GM12878 (cell line): ENCODE data around the gene SMC5. TPM values are rescaled to one million over a fixed set of nuclear protein-coding genes. Genes with fewer than 3 reads are reported as not detected.

ENCODE experiments used
- BCL11A ChIP-seq: IDR thresholded peaks from 2 replicates; pipeline ENCODE4 v1.6.1; 2011; ENCODE audit warnings: low read depth, low read length
- CHD2 ChIP-seq: IDR thresholded peaks from 2 replicates; pipeline ENCODE4 v1.6.1; 2011; ENCODE audit warnings: low read depth, low read length, improper control_type of control experiment, borderline replicate concordance
- EP300 ChIP-seq, 2 experiments: fragments of 150-350 bp in 1 of 2; IDR thresholded peaks; 2 replicates each; pipeline ENCODE4 v1.6.1; 2011 to 2012; ENCODE audit warnings: low read depth in 2 of 2, low read length in 2 of 2, borderline replicate concordance in 1 of 2, improper control_type of control experiment in 1 of 2, inconsistent platforms in 1 of 2; ENCODE audit not compliant: control insufficient read depth in 1 of 2
- IRF4 ChIP-seq: IDR thresholded peaks from 2 replicates; pipeline ENCODE4 v1.6.1; 2011; ENCODE audit warnings: low read depth, low read length
- KAT2A ChIP-seq: conservative IDR thresholded peaks from 2 replicates; pipeline ENCODE4 v1.6.1; 2011; ENCODE audit warnings: low read depth, low read length; ENCODE audit not compliant: control insufficient read depth
- KDM1A ChIP-seq: fragments of 200-600 bp; sonication (generic); IDR thresholded peaks from 2 replicates; pipeline ENCODE4 v1.6.1; 2016; ENCODE audit warnings: borderline replicate concordance
- LARP7 ChIP-seq: fragments of 450-650 bp; IDR thresholded peaks from 2 replicates; pipeline ENCODE4 v1.6.1; 2017; ENCODE audit warnings: mild to moderate bottlenecking
- MTA3 ChIP-seq: IDR thresholded peaks from 2 replicates; pipeline ENCODE4 v1.6.1; 2012; ENCODE audit warnings: low read length, inconsistent platforms, borderline replicate concordance
- MXI1 ChIP-seq: fragments of 150-350 bp; IDR thresholded peaks from 2 replicates; pipeline ENCODE4 v1.6.1; 2011; ENCODE audit warnings: low read depth, mild to moderate bottlenecking, inconsistent platforms, low read length, improper control_type of control experiment
- NBN ChIP-seq: fragments of 450-650 bp; IDR thresholded peaks from 2 replicates; pipeline ENCODE4 v1.6.1; 2016
- NFYA ChIP-seq: IDR thresholded peaks from 2 replicates; pipeline ENCODE4 v1.6.1; 2011; ENCODE audit warnings: low read depth, mild to moderate bottlenecking, low read length, improper control_type of control experiment, borderline replicate concordance
- POLR2AphosphoS5 ChIP-seq: IDR thresholded peaks from 2 replicates; pipeline ENCODE4 v1.6.1; 2011; ENCODE audit warnings: mild to moderate bottlenecking, low read length, inconsistent platforms
- SP1 ChIP-seq: IDR thresholded peaks from one replicate; pipeline ENCODE4 v1.6.1; 2011; ENCODE audit warnings: low read depth, low read length
- SRF ChIP-seq, 2 experiments: IDR thresholded peaks; 2 replicates each; pipeline ENCODE4 v1.6.1; 2011; ENCODE audit warnings: low read depth in 2 of 2, low read length in 2 of 2, mild to moderate bottlenecking in 1 of 2, moderate library complexity in 1 of 2
- SUZ12 ChIP-seq: fragments of 200-600 bp; sonication (generic); IDR thresholded peaks from one replicate; pipeline ENCODE4 v1.6.1; 2018; ENCODE audit warnings: antibody characterized with exemption, mild to moderate bottlenecking; ENCODE audit not compliant: unreplicated experiment
- ZBED1 ChIP-seq: IDR thresholded peaks from 2 replicates; pipeline ENCODE4 v1.6.1; 2016; ENCODE audit warnings: borderline replicate concordance
- ZSCAN29 ChIP-seq: fragments of 450-650 bp; IDR thresholded peaks from 2 replicates; pipeline ENCODE4 v1.6.1; 2017; ENCODE audit warnings: mild to moderate bottlenecking, moderate library complexity
- polyA plus RNA-seq, 11 experiments: library from polyadenylated mRNA; depleted of rRNA in 4 of 11; unstranded in 6 of 11; stranded (reverse) in 5 of 11; fragments of >200 nt; fragmentation: Nextera tagmentation in 4 of 11; fragmentation: Illumina TruSeq in 1 of 11; extraction: Ambion mirVana in 4 of 11; extraction: Trizol in 1 of 11; gene quantifications; 1 replicate in 1 of 11; 2 replicates in 10 of 11; pipeline versions ENCODE4 v1.2.1 to v1.2.3, GENCODE V29; 2011 to 2016; ENCODE audit warnings: inconsistent platforms in 2 of 11, missing spikeins in 2 of 11, low read depth in 1 of 11
- total RNA-seq, 4 experiments: library from RNA; depleted of rRNA in 3 of 4; stranded (reverse); fragments of >200 nt in 3 of 4; fragmentation: Illumina TruSeq in 1 of 4; extraction: Trizol in 1 of 4; gene quantifications; 2 replicates each; pipeline versions ENCODE4 v1.2.1 to v1.2.3, GENCODE V29; 2013 to 2021
- TF ChIP-seq, protein P1 (sequence below): IDR thresholded peaks from 2 replicates; pipeline ENCODE4 v1.6.1; 2011; ENCODE audit warnings: low read depth, mild to moderate bottlenecking, low read length, moderate library complexity, borderline replicate concordance; ENCODE audit errors: extremely low read depth
- TF ChIP-seq, protein P2 (sequence below): fragments of 450-650 bp; IDR thresholded peaks from 2 replicates; pipeline ENCODE4 v1.6.1; 2017; ENCODE audit warnings: borderline replicate concordance
- TF ChIP-seq, protein P3 (sequence below): fragments of 450-650 bp; conservative IDR thresholded peaks from 2 replicates; pipeline ENCODE4 v1.6.1; 2017; ENCODE audit warnings: mild to moderate bottlenecking, moderate library complexity
- TF ChIP-seq, protein P4 (sequence below): fragments of 450-650 bp; IDR thresholded peaks from 2 replicates; pipeline ENCODE4 v1.6.1; 2016; ENCODE audit warnings: mild to moderate bottlenecking
- TF ChIP-seq, protein P5 (sequence below): IDR thresholded peaks from 2 replicates; pipeline ENCODE4 v1.6.1; 2012; ENCODE audit warnings: low read depth, low read length, improper control_type of control experiment

The SMC5 gene
- total and polyA plus RNA-seq, 10 of the 15 experiments (the other 5 are each of a cell fraction or from before 2014, with no cell fraction given), result 6.5 to 47.1 (median 22.9) TPM

DNA sequence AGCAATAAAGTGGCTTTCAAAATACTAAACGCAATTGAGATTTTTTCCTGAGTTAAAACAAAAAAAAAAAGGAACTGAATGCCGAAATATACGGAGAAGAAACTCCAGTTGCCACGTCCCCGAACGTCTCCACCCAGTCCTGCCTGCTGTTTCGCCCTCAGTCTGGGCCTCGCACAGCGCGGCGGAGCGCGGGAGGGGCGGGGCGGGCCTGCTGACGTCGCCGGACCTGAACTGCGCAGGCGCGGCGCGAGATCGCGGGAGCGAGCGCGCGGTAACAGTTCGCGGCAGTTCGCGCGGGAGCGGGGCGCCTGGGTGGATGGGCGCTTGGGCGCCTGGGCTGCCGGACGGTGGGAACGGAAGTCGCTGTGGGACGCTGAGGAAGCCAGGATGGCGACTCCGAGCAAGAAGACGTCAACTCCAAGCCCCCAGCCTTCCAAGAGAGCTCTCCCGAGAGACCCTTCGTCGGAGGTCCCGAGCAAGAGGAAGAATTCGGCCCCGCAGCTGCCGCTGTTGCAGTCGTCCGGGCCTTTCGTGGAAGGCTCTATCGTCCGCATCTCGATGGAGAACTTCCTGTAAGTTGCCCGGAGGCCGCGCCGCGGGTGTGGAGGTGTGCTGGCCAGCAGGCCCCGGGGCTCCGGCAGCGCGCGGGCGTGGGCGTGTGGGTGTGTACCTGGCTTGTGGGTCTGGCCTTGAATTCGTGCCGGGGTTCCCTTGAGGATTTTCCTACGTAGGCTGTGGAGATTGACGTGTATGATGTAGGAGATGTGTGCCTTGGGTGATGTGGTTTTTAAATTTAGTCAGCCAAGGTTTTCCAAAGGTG lies at the start of gene SMC5 (continued):
- TF ChIP-seq CHD2, result peak; percentile 97
- TF ChIP-seq LARP7, result peak; percentile 75
- TF ChIP-seq EP300 (IDR thresholded peaks at IDR 0.05; ENCODE audit: borderline replicate concordance in 1 of 2, control insufficient read depth in 1 of 2, low read depth in 2 of 2, low read length in 2 of 2), result peak; percentile 43 to 76; a peak in 2 of 4 replicates
- TF ChIP-seq, protein P1, sequence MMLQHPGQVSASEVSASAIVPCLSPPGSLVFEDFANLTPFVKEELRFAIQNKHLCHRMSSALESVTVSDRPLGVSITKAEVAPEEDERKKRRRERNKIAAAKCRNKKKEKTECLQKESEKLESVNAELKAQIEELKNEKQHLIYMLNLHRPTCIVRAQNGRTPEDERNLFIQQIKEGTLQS, result no peak
- no peak for TF ChIP-seq IRF4
- TF ChIP-seq, protein P2, sequence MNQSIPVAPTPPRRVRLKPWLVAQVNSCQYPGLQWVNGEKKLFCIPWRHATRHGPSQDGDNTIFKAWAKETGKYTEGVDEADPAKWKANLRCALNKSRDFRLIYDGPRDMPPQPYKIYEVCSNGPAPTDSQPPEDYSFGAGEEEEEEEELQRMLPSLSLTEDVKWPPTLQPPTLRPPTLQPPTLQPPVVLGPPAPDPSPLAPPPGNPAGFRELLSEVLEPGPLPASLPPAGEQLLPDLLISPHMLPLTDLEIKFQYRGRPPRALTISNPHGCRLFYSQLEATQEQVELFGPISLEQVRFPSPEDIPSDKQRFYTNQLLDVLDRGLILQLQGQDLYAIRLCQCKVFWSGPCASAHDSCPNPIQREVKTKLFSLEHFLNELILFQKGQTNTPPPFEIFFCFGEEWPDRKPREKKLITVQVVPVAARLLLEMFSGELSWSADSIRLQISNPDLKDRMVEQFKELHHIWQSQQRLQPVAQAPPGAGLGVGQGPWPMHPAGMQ, result no peak
- TF ChIP-seq KAT2A, result no peak
- peak; percentile 96 for TF ChIP-seq POLR2AphosphoS5
- no peak for TF ChIP-seq KDM1A
- TF ChIP-seq MTA3, result no peak
- no peak for TF ChIP-seq ZBED1
- TF ChIP-seq, protein P3, sequence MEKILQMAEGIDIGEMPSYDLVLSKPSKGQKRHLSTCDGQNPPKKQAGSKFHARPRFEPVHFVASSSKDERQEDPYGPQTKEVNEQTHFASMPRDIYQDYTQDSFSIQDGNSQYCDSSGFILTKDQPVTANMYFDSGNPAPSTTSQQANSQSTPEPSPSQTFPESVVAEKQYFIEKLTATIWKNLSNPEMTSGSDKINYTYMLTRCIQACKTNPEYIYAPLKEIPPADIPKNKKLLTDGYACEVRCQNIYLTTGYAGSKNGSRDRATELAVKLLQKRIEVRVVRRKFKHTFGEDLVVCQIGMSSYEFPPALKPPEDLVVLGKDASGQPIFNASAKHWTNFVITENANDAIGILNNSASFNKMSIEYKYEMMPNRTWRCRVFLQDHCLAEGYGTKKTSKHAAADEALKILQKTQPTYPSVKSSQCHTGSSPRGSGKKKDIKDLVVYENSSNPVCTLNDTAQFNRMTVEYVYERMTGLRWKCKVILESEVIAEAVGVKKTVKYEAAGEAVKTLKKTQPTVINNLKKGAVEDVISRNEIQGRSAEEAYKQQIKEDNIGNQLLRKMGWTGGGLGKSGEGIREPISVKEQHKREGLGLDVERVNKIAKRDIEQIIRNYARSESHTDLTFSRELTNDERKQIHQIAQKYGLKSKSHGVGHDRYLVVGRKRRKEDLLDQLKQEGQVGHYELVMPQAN, result peak; percentile 79
- no peak for TF ChIP-seq SUZ12
- TF ChIP-seq, protein P4, sequence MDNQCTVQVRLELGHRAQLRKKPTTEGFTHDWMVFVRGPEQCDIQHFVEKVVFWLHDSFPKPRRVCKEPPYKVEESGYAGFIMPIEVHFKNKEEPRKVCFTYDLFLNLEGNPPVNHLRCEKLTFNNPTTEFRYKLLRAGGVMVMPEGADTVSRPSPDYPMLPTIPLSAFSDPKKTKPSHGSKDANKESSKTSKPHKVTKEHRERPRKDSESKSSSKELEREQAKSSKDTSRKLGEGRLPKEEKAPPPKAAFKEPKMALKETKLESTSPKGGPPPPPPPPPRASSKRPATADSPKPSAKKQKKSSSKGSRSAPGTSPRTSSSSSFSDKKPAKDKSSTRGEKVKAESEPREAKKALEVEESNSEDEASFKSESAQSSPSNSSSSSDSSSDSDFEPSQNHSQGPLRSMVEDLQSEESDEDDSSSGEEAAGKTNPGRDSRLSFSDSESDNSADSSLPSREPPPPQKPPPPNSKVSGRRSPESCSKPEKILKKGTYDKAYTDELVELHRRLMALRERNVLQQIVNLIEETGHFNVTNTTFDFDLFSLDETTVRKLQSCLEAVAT, result peak; percentile 42; the same call in 1 of the 2 replicates
- no peak for TF ChIP-seq NFYA
- no peak for TF ChIP-seq ZSCAN29
- peak; percentile 80; the same call in 1 of the 2 replicates for TF ChIP-seq NBN
- 0 out of 2 replicates have a peak, but pooled peaks have one; percentile 37 for TF ChIP-seq BCL11A
- peak; percentile 69; the same call in 1 of the 2 replicates for TF ChIP-seq MXI1
- TF ChIP-seq SP1, result peak; percentile 11
- no peak for TF ChIP-seq SRF (IDR thresholded peaks at IDR 0.05; ENCODE audit: low read depth in 2 of 2, low read length in 2 of 2)
- TF ChIP-seq, protein P5, sequence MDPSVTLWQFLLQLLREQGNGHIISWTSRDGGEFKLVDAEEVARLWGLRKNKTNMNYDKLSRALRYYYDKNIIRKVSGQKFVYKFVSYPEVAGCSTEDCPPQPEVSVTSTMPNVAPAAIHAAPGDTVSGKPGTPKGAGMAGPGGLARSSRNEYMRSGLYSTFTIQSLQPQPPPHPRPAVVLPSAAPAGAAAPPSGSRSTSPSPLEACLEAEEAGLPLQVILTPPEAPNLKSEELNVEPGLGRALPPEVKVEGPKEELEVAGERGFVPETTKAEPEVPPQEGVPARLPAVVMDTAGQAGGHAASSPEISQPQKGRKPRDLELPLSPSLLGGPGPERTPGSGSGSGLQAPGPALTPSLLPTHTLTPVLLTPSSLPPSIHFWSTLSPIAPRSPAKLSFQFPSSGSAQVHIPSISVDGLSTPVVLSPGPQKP, result no peak
